Common myeloid progenitor, CD34-positive (primary cell): ENCODE results near the gene TACSTD2. TPM values are rescaled to one million over a fixed set of nuclear protein-coding genes. Genes with fewer than 3 reads are reported as not detected.
"Not testable (repeated sequence)": the region's sequence is repeated elsewhere in the genome, so short reads cannot be mapped to it uniquely, and the experiment has no call there.

ENCODE experiments used
- CTCF ChIA-PET: fragments of 350-600 bp; sonication (Branson Sonifier 250); formaldehyde crosslinking; loops from one replicate; lab custom pipeline; 2021; ENCODE audit warnings: antibody characterized with exemption; lab: Charles Lee
- POLR2A ChIA-PET: fragments of 350-600 bp; sonication (Branson Sonifier 250); formaldehyde crosslinking; loops from one replicate; lab custom pipeline; 2021; ENCODE audit warnings: antibody characterized with exemption; lab: Charles Lee
- DNase-seq, 3 donors: peaks; one replicate each; pipeline versions ENCODE4 v3.0.0 to v3.0.0-alpha.2; 2013
- H3K27ac ChIP-seq, 2 experiments: 1 replicate in 1 of 2; 2 replicates in 1 of 2; pipeline ENCODE4 v1.7.0; 2013; ENCODE audit warnings: inconsistent platforms in 2 of 2, low read length in 2 of 2, mild to moderate bottlenecking in 2 of 2, low read depth in 1 of 2, moderate library complexity in 1 of 2; ENCODE audit not compliant: severe bottlenecking in 2 of 2, insufficient read depth in 1 of 2, poor library complexity in 1 of 2
- H3K27me3 ChIP-seq, 5 experiments: replicated peaks in 2 of 5; 1 replicate in 3 of 5; 2 replicates in 2 of 5; pipeline versions ENCODE4 v1.6.1 to v1.7.0; 2013; ENCODE audit warnings: low read length in 4 of 5, mild to moderate bottlenecking in 2 of 5, moderate library complexity in 2 of 5, inconsistent platforms in 1 of 5; ENCODE audit not compliant: insufficient read depth in 5 of 5, control insufficient read depth in 4 of 5
- H3K36me3 ChIP-seq, 4 experiments: 1 replicate in 2 of 4; 2 replicates in 2 of 4; pipeline versions ENCODE4 v1.6.1 to v1.7.0; 2013; ENCODE audit warnings: low read length in 3 of 4, control low read depth in 1 of 4, mild to moderate bottlenecking in 1 of 4; ENCODE audit not compliant: control insufficient read depth in 4 of 4, insufficient read depth in 4 of 4
- H3K4me1 ChIP-seq, 4 experiments: 1 replicate in 3 of 4; 2 replicates in 1 of 4; pipeline versions ENCODE4 v1.6.1 to v1.7.1; 2013; ENCODE audit warnings: low read length in 3 of 4, mild to moderate bottlenecking in 3 of 4, control low read depth in 1 of 4, inconsistent platforms in 1 of 4, moderate library complexity in 1 of 4; ENCODE audit not compliant: control insufficient read depth in 4 of 4, insufficient read depth in 4 of 4; ENCODE audit errors: control extremely low read depth in 1 of 4
- H3K4me3 ChIP-seq, 7 experiments: 1 replicate in 4 of 7; 2 replicates in 3 of 7; pipeline versions ENCODE4 v1.5.1 to v1.7.0; 2013; ENCODE audit warnings: mild to moderate bottlenecking in 7 of 7, low read length in 6 of 7, moderate library complexity in 6 of 7, inconsistent platforms in 2 of 7, low read depth in 2 of 7, control low read depth in 1 of 7; ENCODE audit not compliant: insufficient read depth in 4 of 7, control insufficient read depth in 1 of 7; ENCODE audit errors: extremely low read depth in 1 of 7
- H3K9me3 ChIP-seq, 5 experiments: 1 replicate in 4 of 5; 2 replicates in 1 of 5; pipeline versions ENCODE4 v1.6.1 to v1.7.1; 2013; ENCODE audit warnings: low read length in 4 of 5, mild to moderate bottlenecking in 2 of 5, inconsistent platforms in 1 of 5, low read depth in 1 of 5, moderate library complexity in 1 of 5; ENCODE audit not compliant: control insufficient read depth in 4 of 5, insufficient read depth in 2 of 5; ENCODE audit errors: control extremely low read depth in 1 of 5
- WGBS: methylation state at CpG from one replicate; pipeline ENCODE4 v1.1.5; 2013; ENCODE audit not compliant: insufficient coverage; 5-methylcytosine and 5-hydroxymethylcytosine counted together
- polyA plus RNA-seq: library from polyadenylated mRNA; unstranded; fragments of 120-200 nt; gene quantifications from one replicate; pipeline ENCODE4 v1.2.1, GENCODE V29; 2013

Gene TACSTD2, protein sequence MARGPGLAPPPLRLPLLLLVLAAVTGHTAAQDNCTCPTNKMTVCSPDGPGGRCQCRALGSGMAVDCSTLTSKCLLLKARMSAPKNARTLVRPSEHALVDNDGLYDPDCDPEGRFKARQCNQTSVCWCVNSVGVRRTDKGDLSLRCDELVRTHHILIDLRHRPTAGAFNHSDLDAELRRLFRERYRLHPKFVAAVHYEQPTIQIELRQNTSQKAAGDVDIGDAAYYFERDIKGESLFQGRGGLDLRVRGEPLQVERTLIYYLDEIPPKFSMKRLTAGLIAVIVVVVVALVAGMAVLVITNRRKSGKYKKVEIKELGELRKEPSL
- 0.07 TPM for polyA plus RNA-seq

DNA sequence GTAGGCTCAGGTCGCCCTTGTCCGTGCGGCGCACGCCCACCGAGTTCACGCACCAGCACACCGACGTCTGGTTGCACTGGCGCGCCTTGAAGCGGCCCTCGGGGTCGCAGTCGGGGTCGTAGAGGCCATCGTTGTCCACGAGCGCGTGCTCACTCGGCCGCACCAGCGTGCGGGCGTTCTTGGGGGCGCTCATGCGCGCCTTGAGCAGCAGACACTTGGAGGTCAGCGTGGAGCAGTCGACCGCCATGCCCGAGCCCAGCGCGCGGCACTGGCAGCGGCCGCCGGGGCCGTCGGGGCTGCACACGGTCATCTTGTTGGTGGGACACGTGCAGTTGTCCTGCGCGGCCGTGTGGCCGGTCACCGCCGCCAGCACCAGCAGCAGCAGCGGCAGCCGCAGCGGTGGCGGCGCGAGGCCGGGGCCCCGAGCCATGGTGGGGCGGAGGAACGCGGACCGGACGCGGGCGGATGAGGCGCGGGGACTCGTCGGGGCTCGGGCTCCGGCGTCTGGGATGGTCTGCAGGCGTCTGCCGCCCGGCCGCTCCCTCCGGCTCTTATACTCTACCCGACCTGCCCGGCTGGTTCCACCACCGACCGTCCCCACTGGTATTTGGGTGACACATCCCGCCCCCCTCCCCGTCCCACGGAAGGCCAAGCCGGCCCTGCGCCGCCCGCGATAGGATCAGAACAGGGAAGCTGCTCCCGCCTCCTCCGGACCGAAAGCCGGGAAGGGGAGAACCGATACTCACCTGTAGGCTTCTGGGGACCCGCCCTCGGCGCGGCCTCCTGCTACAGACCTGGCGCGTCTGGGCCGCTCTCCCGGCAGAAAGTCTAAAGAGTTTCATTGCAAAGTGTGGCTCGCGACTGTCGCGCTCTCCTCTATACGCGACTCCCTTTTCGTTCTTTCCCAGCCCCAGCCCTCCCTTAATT, at the start of gene TACSTD2:
Gene TACSTD2, minus strand, starts transcription at position 526 of the 927 bp plus-strand sequence. Its CDS starts 96 bp downstream, at position 430.
- Histone ChIP-seq H3K27ac (no peak within 1 kb of the TSS), H3K4me1 (peaks cover 10 to 28% (median 24%) of the 10 kb centered on the region in 4 experiments), H3K36me3 (no peaks in the 10 kb centered on the region), H3K4me3 (peak within 1 kb of the TSS; percentile 19 to 71 (median 34)), H3K27me3 (peaks cover 14 to 45% (median 26%) of the 10 kb centered on the region in 5 experiments), H3K9me3 (no peaks in the 10 kb centered on the region)
- CTCF ChIA-PET, result no interaction called here
- peak in 1 of 3 donors; percentile 36 for DNase-seq
- 21% methylated on average over 81 of the region's 107 CpGs for WGBS
- POLR2A ChIA-PET, result no interaction called here

DNA sequence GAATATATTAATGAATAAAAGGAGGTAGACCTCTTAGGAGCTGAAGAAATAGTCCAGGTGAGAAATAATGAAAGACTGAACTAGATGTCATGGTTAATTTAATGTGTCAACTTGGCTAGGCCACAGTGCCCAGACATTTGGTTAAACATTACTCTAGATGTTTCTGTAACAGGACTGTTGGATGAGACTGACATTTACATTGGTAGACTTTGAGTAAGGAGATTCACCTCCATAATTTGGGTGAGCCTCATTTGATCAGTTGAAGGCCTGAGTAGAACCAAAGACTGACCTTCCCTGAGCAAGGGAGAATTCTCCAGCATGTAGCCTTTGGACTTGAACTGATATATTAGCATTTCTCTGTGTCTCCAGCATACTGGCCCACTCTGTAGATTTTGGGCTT, 49.2 kb upstream of the TACSTD2 start:
- Histone ChIP-seq H3K36me3 (no peaks in the 10 kb centered on the region), H3K4me1 (peaks cover 0 to 6% (median 0%) of the 10 kb centered on the region in 4 experiments), H3K27ac (no peak overlapping the region), H3K27me3 (no peaks in the 10 kb centered on the region), H3K9me3 (no peaks in the 10 kb centered on the region), H3K4me3 (no peak overlapping the region)
- CTCF ChIA-PET, result no interaction called here
- no peak for DNase-seq
- POLR2A ChIA-PET, result no interaction called here

DNA sequence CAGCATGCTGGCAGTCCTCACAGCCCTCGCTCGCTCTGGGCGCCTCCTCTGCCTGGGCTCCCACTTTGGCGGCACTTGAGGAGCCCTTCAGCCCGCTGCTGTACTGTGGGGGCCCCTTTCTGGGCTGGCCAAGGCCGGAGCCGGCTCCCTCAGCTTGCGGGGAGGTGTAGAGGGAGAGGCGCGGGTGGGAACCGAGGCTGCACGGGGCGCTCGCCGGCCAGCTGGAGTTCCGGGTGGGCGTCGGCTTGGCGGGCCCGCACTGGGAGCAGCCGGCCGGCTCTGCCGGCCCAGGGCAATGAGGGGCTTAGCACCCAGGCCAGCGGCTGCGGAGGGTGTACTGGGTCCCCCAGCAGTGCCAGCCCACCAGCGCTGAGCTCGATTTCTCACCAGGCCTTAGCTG, 46.2 kb upstream of the TACSTD2 start:
- H3K27me3 ChIP-seq, H3K27ac ChIP-seq, H3K36me3 ChIP-seq, H3K4me3 ChIP-seq, DNase-seq, POLR2A ChIA-PET, CTCF ChIA-PET, H3K9me3 ChIP-seq: not testable (repeated sequence)
- peaks cover 7 to 35% (median 26%) of the 10 kb centered on the region in 4 experiments for H3K4me1 ChIP-seq
- 99% methylated on average over 14 of the region's 27 CpGs for WGBS

DNA sequence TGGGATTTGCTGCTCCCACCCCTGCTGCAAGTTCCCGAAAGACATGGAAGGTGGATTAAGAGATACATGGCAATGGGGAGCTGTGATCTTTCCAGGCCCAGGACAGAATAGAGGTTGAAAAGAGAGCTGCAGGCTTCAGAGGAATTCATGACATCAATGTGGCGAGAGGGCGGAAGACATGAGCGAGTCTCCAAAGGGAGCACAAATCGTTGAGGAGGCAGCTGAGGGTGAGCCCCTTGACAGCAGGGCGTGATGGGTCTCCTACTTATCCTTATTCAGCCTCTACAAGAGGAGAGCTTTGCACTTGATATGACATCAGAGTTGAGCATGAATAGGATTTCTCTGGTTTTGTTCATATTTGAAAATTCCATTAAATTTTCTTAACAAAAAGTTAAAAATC, 45.5 kb upstream of the TACSTD2 start:
- 94% methylated on average over 6 of the region's 6 CpGs for WGBS
- Histone ChIP-seq H3K4me3 (no peak overlapping the region), H3K27ac (no peak overlapping the region), H3K4me1 (peaks cover 11 to 42% (median 33%) of the 10 kb centered on the region in 4 experiments), H3K36me3 (no peaks in the 10 kb centered on the region), H3K27me3 (no peaks in the 10 kb centered on the region), H3K9me3 (no peaks in the 10 kb centered on the region)
- ChIA-PET POLR2A (no interaction called here), CTCF (no interaction called here)
- no peak for DNase-seq

DNA sequence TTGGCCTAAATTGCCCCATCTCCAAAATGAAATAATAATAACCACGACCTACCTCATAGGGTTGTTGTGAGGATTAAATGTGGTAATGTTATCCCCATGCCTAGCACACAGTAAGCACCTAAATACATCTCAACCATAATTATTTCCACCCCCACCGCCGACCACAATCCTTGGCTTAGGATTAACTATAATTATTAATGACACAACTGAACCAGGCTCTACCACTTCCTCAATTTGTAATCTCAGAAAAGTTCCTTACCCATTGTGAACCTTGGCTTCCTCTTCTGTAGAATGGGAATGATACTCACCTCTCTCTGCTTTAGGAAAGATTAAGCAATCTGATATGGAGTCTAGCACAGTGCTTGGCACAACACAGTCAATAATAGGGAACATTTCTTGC, 44.3 kb upstream of the TACSTD2 start:
- ChIA-PET CTCF (interaction anchor here (0.7 to 1.3 kb wide), 2 partner anchors 31 to 32 kb away, joined by 3 read pairs; no protein-coding TSS in a partner anchor), POLR2A (no interaction called here)
- H3K9me3 ChIP-seq, result no peaks in the 10 kb centered on the region
- 0% methylated on average over 2 of the region's 3 CpGs for WGBS
- H3K4me1 ChIP-seq, result peaks cover 11 to 44% (median 42%) of the 10 kb centered on the region in 4 experiments
- no peaks in the 10 kb centered on the region for H3K36me3 ChIP-seq
- H3K27ac ChIP-seq, result no peak overlapping the region
- H3K4me3 ChIP-seq, result no peak overlapping the region
- no peaks in the 10 kb centered on the region for H3K27me3 ChIP-seq
- peak in 2 of 3 donors; percentile 66 to 74 for DNase-seq

DNA sequence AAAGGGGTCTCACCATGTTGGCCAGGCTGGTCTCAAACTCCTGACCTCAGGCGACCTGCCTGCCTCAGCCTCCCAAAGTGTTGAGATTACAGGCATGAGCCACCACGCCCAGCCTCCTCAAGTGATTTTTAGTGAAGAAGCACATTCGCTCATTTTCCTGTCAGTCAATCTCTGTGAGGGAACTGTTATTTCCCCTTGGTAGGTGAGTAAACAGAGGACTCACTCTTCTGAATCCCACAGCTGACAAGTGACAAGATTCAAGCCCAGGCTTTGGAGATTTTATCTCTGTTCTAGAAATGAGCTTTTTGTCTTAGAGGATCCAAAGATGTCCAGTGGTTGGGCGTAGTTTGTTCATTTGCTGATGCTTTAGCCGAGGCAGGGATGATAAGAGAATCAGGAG, 43.9 kb upstream of the TACSTD2 start:
- no peaks in the 10 kb centered on the region for H3K27me3 ChIP-seq
- POLR2A ChIA-PET, result no interaction called here
- H3K9me3 ChIP-seq, result no peaks in the 10 kb centered on the region
- DNase-seq, result peak in 2 of 3 donors; percentile 45 to 51
- CTCF ChIA-PET, result interaction anchor here (0.7 to 1.3 kb wide), 2 partner anchors 31 to 33 kb away, joined by 3 read pairs; no protein-coding TSS in a partner anchor
- H3K4me1 ChIP-seq, result peaks cover 11 to 44% (median 42%) of the 10 kb centered on the region in 4 experiments
- WGBS, result 86% methylated on average over 5 of the region's 5 CpGs
- no peak overlapping the region for H3K27ac ChIP-seq
- H3K4me3 ChIP-seq, result no peak overlapping the region
- no peaks in the 10 kb centered on the region for H3K36me3 ChIP-seq
